Gastroesophageal sphincter (tissue), 3 donors: ENCODE results near the gene HSPA6.

Experiments
- POLR2A ChIP-seq, 2 donors: fragments of 450-650 bp; IDR thresholded peaks; one replicate each; pipeline ENCODE4 v1.6.1; 2017; ENCODE audit warnings: antibody characterized with exemption in 2 of 2, mild to moderate bottlenecking in 2 of 2, moderate library complexity in 1 of 2
- POLR2AphosphoS5 ChIP-seq: sonication (generic); formaldehyde crosslinking; IDR thresholded peaks from one replicate; pipeline ENCODE4 v1.6.1; 2017; ENCODE audit warnings: antibody characterized with exemption
- TF ChIP-seq, protein P1 (sequence below), 4 experiments: fragments of 200-600 bp in 2 of 4; fragments of 450-650 bp in 2 of 4; sonication (generic) in 1 of 4; IDR thresholded peaks; one replicate each; pipeline ENCODE4 v1.5.1; 2017 to 2019; ENCODE audit warnings: antibody characterized with exemption in 4 of 4, mild to moderate bottlenecking in 2 of 4, moderate library complexity in 2 of 4

DNA sequence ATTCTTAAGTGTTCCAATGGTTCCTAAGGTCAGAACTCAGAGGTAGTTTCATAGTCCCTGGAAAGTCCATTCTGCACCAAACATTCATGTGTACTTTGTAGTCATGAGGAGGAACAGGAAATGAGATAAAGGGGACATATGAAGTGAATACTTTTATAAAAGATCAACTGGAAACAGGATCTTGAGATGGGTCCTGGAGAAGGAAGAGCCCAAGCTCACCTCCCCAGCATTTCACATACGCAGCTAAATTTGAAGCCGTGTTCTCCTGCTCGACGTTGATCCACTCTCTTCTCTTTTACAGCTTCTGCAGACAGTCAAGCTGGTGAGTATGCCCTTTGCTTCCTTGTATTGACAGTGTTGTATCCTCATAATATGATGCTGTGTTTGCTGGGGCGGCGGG, 18.7 kb upstream of the HSPA6 start:
- TF ChIP-seq, protein P1, sequence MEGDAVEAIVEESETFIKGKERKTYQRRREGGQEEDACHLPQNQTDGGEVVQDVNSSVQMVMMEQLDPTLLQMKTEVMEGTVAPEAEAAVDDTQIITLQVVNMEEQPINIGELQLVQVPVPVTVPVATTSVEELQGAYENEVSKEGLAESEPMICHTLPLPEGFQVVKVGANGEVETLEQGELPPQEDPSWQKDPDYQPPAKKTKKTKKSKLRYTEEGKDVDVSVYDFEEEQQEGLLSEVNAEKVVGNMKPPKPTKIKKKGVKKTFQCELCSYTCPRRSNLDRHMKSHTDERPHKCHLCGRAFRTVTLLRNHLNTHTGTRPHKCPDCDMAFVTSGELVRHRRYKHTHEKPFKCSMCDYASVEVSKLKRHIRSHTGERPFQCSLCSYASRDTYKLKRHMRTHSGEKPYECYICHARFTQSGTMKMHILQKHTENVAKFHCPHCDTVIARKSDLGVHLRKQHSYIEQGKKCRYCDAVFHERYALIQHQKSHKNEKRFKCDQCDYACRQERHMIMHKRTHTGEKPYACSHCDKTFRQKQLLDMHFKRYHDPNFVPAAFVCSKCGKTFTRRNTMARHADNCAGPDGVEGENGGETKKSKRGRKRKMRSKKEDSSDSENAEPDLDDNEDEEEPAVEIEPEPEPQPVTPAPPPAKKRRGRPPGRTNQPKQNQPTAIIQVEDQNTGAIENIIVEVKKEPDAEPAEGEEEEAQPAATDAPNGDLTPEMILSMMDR (IDR thresholded peaks at IDR 0.05): no peak
- TF ChIP-seq POLR2AphosphoS5 (no peak), POLR2A (IDR thresholded peaks at IDR 0.05) (no peak)
